OCI-M2 (cell line): ENCODE measurements around the gene RIOK1.
"Not testable (repeated sequence)": the region's sequence is repeated elsewhere in the genome, so short reads cannot be mapped to it uniquely, and the experiment has no call there.

Experiments
- DNase-seq: peaks from one replicate; lab custom pipeline; 2025; ENCODE audit not compliant: unreplicated experiment; lab: John Stamatoyannopoulos, UW

RIOK1 gene

GRCh38 chr6:7389451-7390225 is at the start of gene RIOK1, which contains the start of gene CAGE1:
Gene RIOK1, plus strand, starts transcription at chr6:7389808. Its CDS starts 195 bp downstream, at chr6:7390003.
Gene CAGE1, minus strand, starts transcription at chr6:7389742. Its CDS starts 2,569 bp downstream, at chr6:7387173.
- DNase-seq = peak; percentile 76

- DNase-seq = no peak
These were observed 48.3 kb upstream of the RIOK1 start for GRCh38 chr6:7341271-7341670.

GRCh38 chr6:7341989-7342742 is 47.4 kb upstream of the RIOK1 start:
- DNase-seq = no peak

- DNase-seq = no peak
These were observed 45.8 kb upstream of the RIOK1 start for GRCh38 chr6:7343546-7344475.

- not testable (repeated sequence) for DNase-seq
These were observed 44.7 kb upstream of the RIOK1 start for GRCh38 chr6:7344773-7345450.

GRCh38 chr6:7347551-7347997 is 42.0 kb upstream of the RIOK1 start:
- not testable (repeated sequence) for DNase-seq

- not testable (repeated sequence) for DNase-seq
These were observed 39.0 kb upstream of the RIOK1 start for GRCh38 chr6:7350591-7350990.

- DNase-seq = not testable (repeated sequence)
These were observed 37.7 kb upstream of the RIOK1 start for GRCh38 chr6:7351916-7352315.

GRCh38 chr6:7367408-7367807 is 22.2 kb upstream of the RIOK1 start:
- no peak for DNase-seq

- no peak for DNase-seq
These were observed 15.9 kb upstream of the RIOK1 start for GRCh38 chr6:7373739-7374138.

- DNase-seq = no peak
These were observed 11.6 kb upstream of the RIOK1 start for GRCh38 chr6:7377961-7378360.

GRCh38 chr6:7378740-7379139 is 10.9 kb upstream of the RIOK1 start:
- no peak for DNase-seq

- DNase-seq = no peak
These were observed 8.5 kb upstream of the RIOK1 start for GRCh38 chr6:7381092-7381491.

GRCh38 chr6:7389162-7389450 is 502 bp upstream of the RIOK1 start:
- no peak for DNase-seq

GRCh38 chr6:7390226-7390878 is 744 bp downstream of the RIOK1 start:
- no peak for DNase-seq

- DNase-seq = no peak
These were observed 1.5 kb downstream of the RIOK1 start for GRCh38 chr6:7391151-7391550.

- DNase-seq = no peak
These were observed 2.8 kb downstream of the RIOK1 start for GRCh38 chr6:7392402-7392801.

GRCh38 chr6:7401075-7401474 is 11.5 kb downstream of the RIOK1 start:
- DNase-seq = no peak

- DNase-seq = no peak
These were observed 13.1 kb downstream of the RIOK1 start for GRCh38 chr6:7402716-7403115.

- DNase-seq = no peak
These were observed 14.9 kb downstream of the RIOK1 start for GRCh38 chr6:7404546-7404945.
